GM12891 (cell line): Measurements from ENCODE around the gene CD244.

Source experiments
- PAX5 ChIP-seq: IDR thresholded peaks from 2 replicates; pipeline ENCODE4 v1.6.1; 2011; ENCODE audit warnings: low read length, moderate library complexity, mild to moderate bottlenecking; ENCODE audit not compliant: insufficient read depth, severe bottlenecking
- POLR2A ChIP-seq: IDR thresholded peaks from 2 replicates; pipeline ENCODE4 v1.6.1; 2011; ENCODE audit warnings: low read depth, low read length, control low read depth
- POLR2AphosphoS5 ChIP-seq: IDR thresholded peaks from 2 replicates; pipeline ENCODE4 v1.6.1; 2011; ENCODE audit warnings: low read depth, low read length, control low read depth
- POU2F2 ChIP-seq: IDR thresholded peaks from 2 replicates; pipeline ENCODE4 v1.6.1; 2011; ENCODE audit warnings: low read depth, mild to moderate bottlenecking, control low read depth, low read length, moderate library complexity
- SPI1 ChIP-seq: IDR thresholded peaks from 2 replicates; pipeline ENCODE4 v1.6.1; 2011; ENCODE audit warnings: low read depth, low read length, control low read depth
- TAF1 ChIP-seq: IDR thresholded peaks from 2 replicates; pipeline ENCODE4 v1.6.1; 2011; ENCODE audit warnings: low read depth, low read length, control low read depth

DNA sequence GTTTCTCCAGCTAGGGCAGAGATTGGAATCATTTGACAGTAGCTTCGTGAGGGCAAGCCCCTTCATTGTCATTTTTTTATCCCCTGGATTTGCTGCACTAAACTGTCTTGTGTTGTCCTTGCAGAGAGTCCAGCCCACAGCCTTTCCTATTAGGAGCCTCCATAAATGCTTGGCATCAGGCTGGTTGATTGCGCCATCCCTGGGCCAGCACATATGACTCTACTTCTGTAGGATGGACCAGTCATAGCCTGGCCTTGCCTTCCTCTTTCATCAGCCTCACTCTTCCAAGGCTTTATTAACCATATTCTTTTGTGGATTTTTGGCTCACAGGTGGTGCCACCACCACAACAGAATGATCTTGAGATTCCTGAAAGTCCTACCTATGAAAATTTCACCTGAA, 35.3 kb downstream of the CD244 start:
- no peak for TF ChIP-seq POLR2A
- no peak for TF ChIP-seq SPI1
- no peak for TF ChIP-seq POLR2AphosphoS5
- no peak for TF ChIP-seq TAF1
- TF ChIP-seq PAX5, result no peak
- TF ChIP-seq POU2F2, result no peak
